Measurements from ENCODE around the gene ENAH.

ENAH gene

DNA sequence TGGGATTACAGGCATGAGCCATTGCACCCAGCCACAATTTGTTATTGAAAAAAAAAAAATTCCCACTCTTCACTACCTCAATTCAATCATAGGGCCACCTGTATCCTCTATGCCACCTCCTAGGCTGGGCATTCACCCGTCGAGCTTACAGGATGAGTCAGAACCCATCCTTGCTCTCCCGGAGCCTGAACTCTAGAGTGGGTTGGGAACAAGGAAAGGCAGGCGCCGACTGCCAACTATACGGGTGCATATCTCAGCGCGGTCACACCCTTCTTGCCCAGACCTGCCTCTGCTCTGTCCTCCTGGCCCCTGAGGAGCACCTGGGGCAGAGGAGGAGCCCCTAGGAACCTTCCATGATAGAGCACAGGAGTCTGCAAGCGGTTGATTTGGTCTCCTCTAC, 203.7 kb downstream of the ENAH start:
- DNase-seq = no peak

- no peak for DNase-seq
Observed at GRCh38 chr1:225448146-225448805, 204.6 kb downstream of the ENAH start.

DNA sequence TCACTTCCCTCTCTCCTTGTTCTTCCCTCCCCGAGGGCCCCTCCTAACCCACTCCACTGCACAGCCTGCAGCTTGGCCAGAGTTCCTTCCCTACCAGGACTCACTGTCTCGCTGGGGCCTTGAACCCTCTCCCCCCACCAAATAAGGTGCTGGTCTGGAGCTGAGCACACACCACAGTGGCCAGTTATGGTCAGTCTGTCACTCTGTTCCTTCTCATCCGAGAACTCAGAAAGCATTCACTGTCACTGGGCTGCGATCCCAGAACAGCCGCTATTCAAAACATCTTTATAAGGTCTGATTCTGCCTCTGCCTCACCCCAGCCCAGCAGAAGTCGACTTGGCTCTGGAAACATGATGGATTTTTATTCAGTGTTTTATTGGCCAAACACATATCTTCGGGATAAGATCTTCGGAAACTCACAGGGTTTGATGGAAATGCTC, 205.3 kb downstream of the ENAH start:
- no peak for DNase-seq

GRCh38 chr1:225446981-225447615, 205.8 kb downstream of the ENAH start:
- no peak for DNase-seq

DNA sequence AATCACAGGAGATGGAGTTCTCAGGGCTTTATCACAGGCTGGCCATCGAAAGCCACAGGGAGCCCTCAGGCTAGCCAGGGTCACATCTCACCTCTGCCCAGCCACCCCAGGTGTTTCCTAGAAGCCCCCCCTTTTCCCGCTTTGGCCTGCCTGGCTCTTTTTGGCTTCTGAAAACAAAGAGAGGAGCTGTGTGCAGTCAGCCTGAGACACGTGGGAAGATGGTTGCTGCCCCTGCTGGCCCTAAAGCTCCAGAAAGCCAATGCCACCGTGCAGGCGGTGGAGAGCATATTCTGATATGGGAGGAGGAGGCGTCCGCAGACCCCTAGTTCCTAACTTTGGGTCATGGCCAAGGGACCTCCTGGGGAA, 206.3 kb downstream of the ENAH start:
- DNase-seq = no peak

- no peak for DNase-seq
Observed at GRCh38 chr1:225445639-225446594, 207.0 kb downstream of the ENAH start.

DNA sequence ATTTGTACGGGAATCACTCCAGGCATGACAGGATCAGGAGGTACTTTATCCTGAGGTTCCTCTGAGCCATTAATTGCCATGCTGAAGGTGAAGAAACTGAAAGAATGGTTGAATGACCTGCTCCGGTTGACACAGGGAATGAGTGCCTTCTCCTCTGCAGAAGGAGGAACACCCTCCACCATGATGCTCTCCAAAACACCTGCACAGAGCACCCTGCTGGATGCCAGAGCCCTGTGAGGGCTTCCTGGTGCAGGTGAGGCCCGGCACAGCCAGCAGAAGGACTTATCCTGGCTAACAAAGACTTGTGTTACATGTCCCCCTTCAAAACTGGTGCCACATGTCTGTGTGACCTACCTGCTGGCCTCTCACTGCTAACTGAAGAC, 210.8 kb downstream of the ENAH start:
- no peak for DNase-seq

GRCh38 chr1:225441314-225442122, 211.4 kb downstream of the ENAH start:
- DNase-seq = no peak

DNA sequence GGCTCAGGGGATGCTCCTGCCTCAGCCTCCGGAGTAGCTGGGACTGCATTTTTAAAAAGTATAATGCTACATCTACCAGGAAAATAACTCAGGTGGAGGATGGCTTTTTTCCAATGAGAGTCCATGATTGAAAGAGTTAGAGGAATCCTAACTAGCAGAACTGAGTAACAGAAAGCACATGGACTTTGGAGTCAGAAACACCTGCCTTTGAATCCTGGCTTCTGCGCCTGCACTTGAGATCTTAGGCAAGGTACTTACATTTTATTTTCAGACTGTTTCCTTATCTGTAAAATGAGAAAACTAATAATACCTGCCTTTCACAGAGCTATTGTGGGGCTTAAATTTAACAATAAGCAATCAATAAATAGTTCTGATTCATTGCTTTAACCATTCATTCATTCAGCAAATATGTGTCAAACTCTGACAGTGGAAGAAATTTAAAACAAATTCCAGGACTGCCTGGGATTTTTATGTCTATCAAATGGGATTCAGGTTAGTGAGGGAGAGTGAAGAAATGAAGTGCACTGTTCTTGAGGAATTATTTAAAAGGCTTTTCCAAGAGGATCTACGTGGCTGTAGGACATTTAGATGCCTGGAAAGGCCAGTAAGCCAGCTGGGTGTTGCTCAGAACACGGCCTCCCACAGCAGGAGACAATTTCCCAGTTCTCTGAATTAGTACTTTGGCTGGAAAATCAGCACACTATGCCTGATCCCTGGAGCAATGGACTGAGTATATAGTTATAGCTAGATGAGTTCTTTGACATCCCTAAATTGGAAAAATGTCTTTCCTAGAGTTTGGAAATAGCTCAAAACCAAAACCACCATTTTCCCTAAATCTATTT, 212.3 kb downstream of the ENAH start:
- no peak for DNase-seq

- DNase-seq = no peak
Observed at GRCh38 chr1:225437710-225438437, 215.0 kb downstream of the ENAH start.
